Prostate gland (tissue), 1 donor: Measurements from ENCODE around the gene ATP7B.

Source experiments
- POLR2A ChIP-seq: fragments of 450-650 bp; IDR thresholded peaks from one replicate; pipeline ENCODE4 v1.6.1; 2016; ENCODE audit warnings: antibody characterized with exemption, mild to moderate bottlenecking
- POLR2AphosphoS5 ChIP-seq: sonication (generic); formaldehyde crosslinking; IDR thresholded peaks from one replicate; pipeline ENCODE4 v1.6.1; 2017; ENCODE audit warnings: antibody characterized with exemption

- TF ChIP-seq POLR2A = no peak
- TF ChIP-seq POLR2AphosphoS5 = no peak
These were observed 115.1 kb downstream of the ATP7B start for GRCh38 chr13:51895906-51896888.
